Astrocyte of the spinal cord (primary cell): ENCODE data around the gene ZNF445.

ENCODE experiments used
- DNase-seq: peaks from one replicate; pipeline ENCODE4 v3.0.0; 2011; ENCODE audit warnings: low read depth, low spot score
- H3K4me3 ChIP-seq: 2 replicates; pipeline ENCODE4 v1.5.1; 2011; ENCODE audit warnings: low read depth, mild to moderate bottlenecking, low read length, moderate library complexity
- in situ Hi-C: cut with HindIII; loops from 2 replicates; pipeline ENCODE4 v1.10.0; 2017; ENCODE audit warnings: low sequenced_read_pairs
- TF ChIP-seq, protein P1 (sequence below): IDR thresholded peaks from 2 replicates; pipeline ENCODE4 v1.5.1; 2012; ENCODE audit warnings: low read depth, mild to moderate bottlenecking, low read length, inconsistent platforms

ZNF445 gene

GRCh38 chr3:44477312-44478030 lies at the start of gene ZNF445:
TSS of gene ZNF445 (minus strand) at chr3:44477670. CDS start at chr3:44455549, 22,121 bp downstream.
- H3K4me3 ChIP-seq, result peak within 1 kb of the TSS; percentile 64
- peak; percentile 80 for DNase-seq
- in situ Hi-C loops, result no loop called here
- TF ChIP-seq, protein P1, sequence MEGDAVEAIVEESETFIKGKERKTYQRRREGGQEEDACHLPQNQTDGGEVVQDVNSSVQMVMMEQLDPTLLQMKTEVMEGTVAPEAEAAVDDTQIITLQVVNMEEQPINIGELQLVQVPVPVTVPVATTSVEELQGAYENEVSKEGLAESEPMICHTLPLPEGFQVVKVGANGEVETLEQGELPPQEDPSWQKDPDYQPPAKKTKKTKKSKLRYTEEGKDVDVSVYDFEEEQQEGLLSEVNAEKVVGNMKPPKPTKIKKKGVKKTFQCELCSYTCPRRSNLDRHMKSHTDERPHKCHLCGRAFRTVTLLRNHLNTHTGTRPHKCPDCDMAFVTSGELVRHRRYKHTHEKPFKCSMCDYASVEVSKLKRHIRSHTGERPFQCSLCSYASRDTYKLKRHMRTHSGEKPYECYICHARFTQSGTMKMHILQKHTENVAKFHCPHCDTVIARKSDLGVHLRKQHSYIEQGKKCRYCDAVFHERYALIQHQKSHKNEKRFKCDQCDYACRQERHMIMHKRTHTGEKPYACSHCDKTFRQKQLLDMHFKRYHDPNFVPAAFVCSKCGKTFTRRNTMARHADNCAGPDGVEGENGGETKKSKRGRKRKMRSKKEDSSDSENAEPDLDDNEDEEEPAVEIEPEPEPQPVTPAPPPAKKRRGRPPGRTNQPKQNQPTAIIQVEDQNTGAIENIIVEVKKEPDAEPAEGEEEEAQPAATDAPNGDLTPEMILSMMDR, result no peak

GRCh38 chr3:44525060-44525459 lies 47.6 kb upstream of the ZNF445 start:
- no peak for DNase-seq
- in situ Hi-C loops, result no loop called here
- TF ChIP-seq, protein P1, result no peak

DNA sequence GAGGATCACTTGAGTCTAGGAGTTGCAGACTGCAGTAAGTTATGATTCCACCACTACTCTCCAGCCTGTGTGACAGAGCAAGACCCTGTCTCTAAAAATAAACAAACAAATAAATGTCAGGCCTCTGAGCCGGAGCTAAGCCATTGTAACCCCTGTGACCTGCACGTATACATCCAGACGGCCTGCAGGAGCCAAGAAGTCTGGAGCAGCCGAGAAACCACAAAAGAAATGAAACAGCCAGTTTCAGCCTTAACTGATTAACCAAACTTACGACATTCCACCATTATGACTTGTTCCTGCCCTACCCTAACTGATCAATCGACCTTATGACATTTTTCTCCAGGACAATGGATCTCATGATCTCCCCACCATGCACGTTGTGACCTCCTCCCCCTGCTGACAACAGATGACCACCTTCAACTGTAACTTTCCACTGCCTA lies 45.0 kb upstream of the ZNF445 start:
- no peak for DNase-seq
- TF ChIP-seq, protein P1, result no peak
- in situ Hi-C loops, result no loop called here
- no peak overlapping the region for H3K4me3 ChIP-seq

More at GRCh38 chr3:44525060-44525459, 47.6 kb upstream of the ZNF445 start:
- H3K4me3 ChIP-seq, result no peak overlapping the region

DNA sequence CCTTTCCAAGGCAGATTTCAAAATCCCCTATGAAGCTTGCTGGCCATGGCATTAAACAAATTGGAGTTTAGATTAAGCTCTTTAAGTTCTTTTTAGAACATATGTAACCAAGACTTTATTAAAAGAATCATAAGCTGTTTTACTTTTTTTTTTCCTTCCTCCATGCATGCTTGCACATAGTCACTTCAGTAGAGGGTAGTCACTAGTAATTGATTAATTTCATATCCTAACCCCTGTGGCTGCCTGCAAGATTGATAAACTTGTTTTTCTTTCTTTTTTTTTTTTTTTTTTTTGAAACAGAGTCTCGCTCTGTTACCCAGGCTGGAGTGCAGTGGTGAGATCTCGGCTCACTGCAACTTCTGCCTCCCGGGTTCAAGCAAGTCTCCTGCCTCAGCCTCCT lies 44.3 kb upstream of the ZNF445 start:
- DNase-seq, result no peak
- in situ Hi-C loops, result no loop called here
- H3K4me3 ChIP-seq, result no peak overlapping the region
- TF ChIP-seq, protein P1, result no peak

- no peak for DNase-seq
- TF ChIP-seq, protein P1, result no peak
- in situ Hi-C loops, result no loop called here
- H3K4me3 ChIP-seq, result no peak overlapping the region
Measured at GRCh38 chr3:44518782-44519156, 41.3 kb upstream of the ZNF445 start.

DNA sequence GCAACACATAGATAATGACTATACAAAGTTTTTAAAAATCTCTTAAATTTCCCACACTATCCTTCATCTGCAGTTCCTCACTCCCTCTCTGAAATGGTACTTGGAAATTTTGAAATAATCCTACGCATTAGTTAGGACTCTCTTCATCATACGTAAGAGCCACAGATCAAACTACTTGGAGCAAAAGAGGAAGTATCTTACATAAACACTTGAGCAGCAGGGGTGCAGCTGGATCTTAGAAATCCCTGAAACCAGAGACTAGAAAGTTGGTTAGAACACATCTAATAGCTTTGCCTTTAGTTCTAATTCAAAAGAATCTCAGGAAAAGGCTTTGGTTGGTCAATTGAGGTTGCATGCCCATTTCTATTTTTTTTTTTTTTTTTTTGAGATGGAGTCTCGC lies 38.8 kb upstream of the ZNF445 start:
- no peak for DNase-seq
- H3K4me3 ChIP-seq, result no peak overlapping the region
- in situ Hi-C loops, result no loop called here
- TF ChIP-seq, protein P1, result no peak
